ENCODE data around the gene CNBD2. TPM values are rescaled to one million over a fixed set of nuclear protein-coding genes. Genes with fewer than 3 reads are reported as not detected.
"Not testable (repeated sequence)": the region's sequence is repeated elsewhere in the genome, so short reads cannot be mapped to it uniquely, and the experiment has no call there.

The CNBD2 gene
- total RNA-seq, 1 donor from 2014 or later, result 2.7 TPM

DNA sequence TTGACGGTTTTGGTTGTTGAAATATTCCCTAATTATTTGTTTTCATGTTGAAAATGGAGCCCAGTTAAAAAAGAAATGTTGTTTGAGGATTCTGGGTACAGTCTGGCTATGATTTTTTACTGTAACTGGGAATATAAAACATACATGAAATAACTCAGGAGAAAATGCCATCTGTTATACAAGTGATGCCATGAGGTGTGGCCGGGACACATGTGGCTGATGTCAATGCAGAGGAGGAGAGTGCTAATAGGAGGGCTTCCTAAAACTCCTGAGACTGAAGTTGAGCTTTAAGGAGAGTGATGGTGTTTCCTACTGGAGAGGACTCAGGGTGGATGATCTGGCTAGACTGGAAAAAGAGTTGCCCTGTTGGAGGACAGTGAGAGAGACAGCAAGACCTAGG lies 26.8 kb upstream of the CNBD2 start:
- TF ChIP-seq POLR2AphosphoS5 (IDR thresholded peaks at IDR 0.05; ENCODE audit: insufficient read depth in 1 of 2, low read depth in 1 of 2), result no peak
- TF ChIP-seq, protein P1, sequence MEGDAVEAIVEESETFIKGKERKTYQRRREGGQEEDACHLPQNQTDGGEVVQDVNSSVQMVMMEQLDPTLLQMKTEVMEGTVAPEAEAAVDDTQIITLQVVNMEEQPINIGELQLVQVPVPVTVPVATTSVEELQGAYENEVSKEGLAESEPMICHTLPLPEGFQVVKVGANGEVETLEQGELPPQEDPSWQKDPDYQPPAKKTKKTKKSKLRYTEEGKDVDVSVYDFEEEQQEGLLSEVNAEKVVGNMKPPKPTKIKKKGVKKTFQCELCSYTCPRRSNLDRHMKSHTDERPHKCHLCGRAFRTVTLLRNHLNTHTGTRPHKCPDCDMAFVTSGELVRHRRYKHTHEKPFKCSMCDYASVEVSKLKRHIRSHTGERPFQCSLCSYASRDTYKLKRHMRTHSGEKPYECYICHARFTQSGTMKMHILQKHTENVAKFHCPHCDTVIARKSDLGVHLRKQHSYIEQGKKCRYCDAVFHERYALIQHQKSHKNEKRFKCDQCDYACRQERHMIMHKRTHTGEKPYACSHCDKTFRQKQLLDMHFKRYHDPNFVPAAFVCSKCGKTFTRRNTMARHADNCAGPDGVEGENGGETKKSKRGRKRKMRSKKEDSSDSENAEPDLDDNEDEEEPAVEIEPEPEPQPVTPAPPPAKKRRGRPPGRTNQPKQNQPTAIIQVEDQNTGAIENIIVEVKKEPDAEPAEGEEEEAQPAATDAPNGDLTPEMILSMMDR (IDR thresholded peaks at IDR 0.05), result no peak
- TF ChIP-seq POLR2A (IDR thresholded peaks at IDR 0.05), result no peak
- no peak for DNase-seq (ENCODE audit: extremely low spot score in 2 of 2)
- H3K4me3 ChIP-seq, result no peak overlapping the region
- H3K36me3 ChIP-seq, result peaks cover 0 to 47% of the 10 kb centered on the region in 2 donors
- intact Hi-C loops (cut with DNase I), result no loop called here
- H3K27ac ChIP-seq, result no peak overlapping the region
- H3K4me1 ChIP-seq, result no peaks in the 10 kb centered on the region
- H3K9me3 ChIP-seq, result no peaks in the 10 kb centered on the region
- no peaks in the 10 kb centered on the region for H3K27me3 ChIP-seq

DNA sequence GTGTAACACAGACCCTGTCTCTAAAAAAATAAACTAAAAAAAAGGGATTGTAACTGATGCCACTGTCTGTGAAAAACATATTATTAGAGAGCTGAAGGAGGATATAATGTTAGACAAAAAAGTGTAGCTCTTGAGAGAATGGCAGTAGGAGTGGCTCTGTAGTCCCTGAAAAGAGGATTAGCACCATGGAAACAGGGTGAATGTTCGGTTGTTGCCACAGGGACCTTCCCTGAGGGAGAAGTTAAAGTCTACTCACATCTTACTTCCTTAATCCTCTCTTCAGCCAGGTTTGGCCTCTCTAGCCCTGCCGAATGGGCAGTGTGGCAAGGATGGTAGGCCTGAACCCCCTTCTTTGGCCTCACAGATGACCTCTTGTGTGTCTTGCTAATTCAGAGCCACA lies 26.1 kb upstream of the CNBD2 start:
- intact Hi-C loops (cut with DNase I), result no loop called here
- Histone ChIP-seq H3K4me3 (no peak overlapping the region), H3K27me3 (no peaks in the 10 kb centered on the region), H3K27ac (no peak overlapping the region), H3K9me3 (no peaks in the 10 kb centered on the region), H3K4me1 (no peaks in the 10 kb centered on the region), H3K36me3 (peaks cover 0 to 47% of the 10 kb centered on the region in 2 donors)
- DNase-seq (ENCODE audit: extremely low spot score in 2 of 2), result no peak
- TF ChIP-seq POLR2AphosphoS5 (IDR thresholded peaks at IDR 0.05; ENCODE audit: insufficient read depth in 1 of 2, low read depth in 1 of 2) (no peak), POLR2A (IDR thresholded peaks at IDR 0.05) (no peak)
- TF ChIP-seq, protein P1 (IDR thresholded peaks at IDR 0.05), result no peak

DNA sequence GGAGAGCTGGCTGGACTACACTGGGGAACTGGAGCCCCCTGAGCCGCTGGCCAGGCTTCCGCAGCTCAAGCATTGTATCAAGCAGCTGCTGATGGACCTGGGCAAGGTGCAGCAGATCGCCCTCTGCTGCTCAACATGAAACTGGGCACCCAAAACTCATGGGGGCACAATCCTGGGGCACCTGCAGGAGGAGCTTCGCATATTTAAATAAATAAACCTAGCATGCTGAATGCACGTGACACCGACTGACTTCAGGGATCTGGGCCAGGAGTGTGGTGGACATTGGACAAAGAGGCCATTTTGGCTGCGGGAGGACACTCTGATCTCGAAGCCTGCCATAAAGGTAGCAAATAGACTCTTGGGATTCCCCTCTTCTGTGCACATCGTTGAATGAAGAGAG lies 20.9 kb upstream of the CNBD2 start:
- intact Hi-C loops (cut with DNase I), result no loop called here
- TF ChIP-seq, protein P1 (IDR thresholded peaks at IDR 0.05), result no peak
- TF ChIP-seq POLR2AphosphoS5 (IDR thresholded peaks at IDR 0.05; ENCODE audit: insufficient read depth in 1 of 2, low read depth in 1 of 2) (no peak), POLR2A (IDR thresholded peaks at IDR 0.05) (no peak)
- peaks cover 0 to 13% of the 10 kb centered on the region in 2 donors for H3K36me3 ChIP-seq
- H3K27ac ChIP-seq, result no peak overlapping the region
- peaks cover 8% of the 10 kb centered on the region for H3K4me1 ChIP-seq
- DNase-seq (ENCODE audit: extremely low spot score in 2 of 2), result no peak
- H3K4me3 ChIP-seq, result no peak overlapping the region
- H3K9me3 ChIP-seq, result no peaks in the 10 kb centered on the region
- no peaks in the 10 kb centered on the region for H3K27me3 ChIP-seq

DNA sequence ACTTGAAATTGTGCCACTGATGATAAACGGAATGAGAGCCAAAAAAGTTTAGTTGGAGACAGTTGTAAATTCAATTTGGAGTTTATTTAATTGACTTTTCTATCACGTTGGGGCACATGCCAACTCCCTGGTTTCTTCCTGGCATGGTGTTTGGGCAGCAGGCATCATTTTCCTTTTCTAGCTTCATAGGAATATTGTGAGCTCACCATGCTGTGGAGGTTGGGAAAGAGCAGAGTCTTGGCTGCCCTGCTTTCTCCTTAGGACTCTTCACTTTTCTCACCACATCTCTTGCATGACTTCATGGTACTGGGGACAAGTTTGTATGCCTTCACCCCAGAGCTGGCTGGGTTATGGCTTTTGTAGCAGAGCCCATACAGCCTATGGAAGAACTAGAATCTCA lies 20.5 kb upstream of the CNBD2 start:
- intact Hi-C loops (cut with DNase I), result no loop called here
- TF ChIP-seq POLR2A (IDR thresholded peaks at IDR 0.05) (no peak), POLR2AphosphoS5 (IDR thresholded peaks at IDR 0.05; ENCODE audit: insufficient read depth in 1 of 2, low read depth in 1 of 2) (no peak)
- TF ChIP-seq, protein P1 (IDR thresholded peaks at IDR 0.05), result no peak
- peaks cover 0 to 10% of the 10 kb centered on the region in 2 donors for H3K36me3 ChIP-seq

DNA sequence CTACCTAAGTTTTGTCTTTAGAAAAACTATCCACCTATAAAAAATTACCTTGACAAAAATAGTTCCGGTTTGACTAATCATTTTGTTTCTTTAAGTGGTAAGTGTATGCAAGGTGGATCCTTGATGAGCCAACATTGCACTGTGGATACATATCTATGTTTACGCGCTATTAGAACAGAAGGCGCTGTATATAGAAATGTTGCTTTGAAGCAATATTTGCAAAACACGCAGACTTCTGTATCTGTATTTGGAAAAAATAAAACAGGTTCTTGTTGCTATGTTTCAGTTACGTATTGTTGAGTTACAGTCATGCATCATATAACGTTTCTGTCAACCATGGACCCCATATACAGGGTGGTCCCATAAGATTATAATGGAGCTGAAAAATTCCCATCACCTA lies 18.3 kb upstream of the CNBD2 start:
- Histone ChIP-seq H3K4me1 (peaks cover 23% of the 10 kb centered on the region), H3K36me3 (no peaks in the 10 kb centered on the region), H3K4me3 (no peak overlapping the region), H3K27ac (no peak overlapping the region), H3K9me3 (no peaks in the 10 kb centered on the region), H3K27me3 (no peaks in the 10 kb centered on the region)
- DNase-seq (ENCODE audit: extremely low spot score in 2 of 2), result no peak
- TF ChIP-seq POLR2A (IDR thresholded peaks at IDR 0.05), result no peak
- no peak for TF ChIP-seq POLR2AphosphoS5 (IDR thresholded peaks at IDR 0.05; ENCODE audit: insufficient read depth in 1 of 2, low read depth in 1 of 2)
- TF ChIP-seq, protein P1 (IDR thresholded peaks at IDR 0.05), result no peak
- intact Hi-C loops (cut with DNase I), result no loop called here

More for the DNA sequence above, 20.5 kb upstream of the CNBD2 start:
- no peak overlapping the region for H3K27ac ChIP-seq
- H3K4me1 ChIP-seq, result peaks cover 12% of the 10 kb centered on the region
- no peak overlapping the region for H3K4me3 ChIP-seq
- no peaks in the 10 kb centered on the region for H3K27me3 ChIP-seq
- no peaks in the 10 kb centered on the region for H3K9me3 ChIP-seq
- DNase-seq (ENCODE audit: extremely low spot score in 2 of 2), result no peak

DNA sequence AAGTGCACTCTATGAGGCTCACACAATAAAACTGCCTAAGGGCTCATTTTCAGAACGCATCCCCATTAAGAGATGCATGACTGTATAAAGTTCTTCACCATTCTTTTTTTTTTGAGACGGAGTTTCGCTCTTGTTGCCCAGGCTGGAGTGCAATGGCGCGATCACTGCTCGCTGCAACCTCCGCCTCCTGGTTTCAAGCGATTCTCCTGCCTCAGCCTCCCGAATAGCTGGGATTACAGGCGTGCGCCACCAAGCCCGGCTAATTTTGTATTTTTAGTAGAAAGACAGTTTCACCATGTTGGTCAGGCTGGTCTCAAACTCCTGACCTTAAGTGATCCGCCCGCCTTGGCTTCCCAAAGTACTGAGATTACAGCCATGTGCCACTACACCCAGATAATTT lies 16.3 kb upstream of the CNBD2 start:
- intact Hi-C loops (cut with DNase I), result not testable (repeated sequence)

More for the DNA sequence above, 16.3 kb upstream of the CNBD2 start:
- H3K27ac ChIP-seq; DNase-seq (ENCODE audit: extremely low spot score in 2 of 2); H3K27me3 ChIP-seq; H3K9me3 ChIP-seq; H3K36me3 ChIP-seq; H3K4me3 ChIP-seq: not testable (repeated sequence)
- peaks cover 31% of the 10 kb centered on the region for H3K4me1 ChIP-seq

Data from vagina (tissue), 2 donors.